K562 (cell line): ENCODE results near the gene NEUROD6. TPM values are rescaled to one million over a fixed set of nuclear protein-coding genes. Genes with fewer than 3 reads are reported as not detected.

Experiments used
- ATAC-seq: fragments of 200-7000 bp; cut with Tn5 transposase; 3 replicates; pipeline ENCODE4 v1.9.1; 2020; ENCODE audit warnings: moderate library complexity
- BruUV-seq: library from RNA; stranded (reverse); fragments of 400-500 nt; replicated peaks from 2 replicates; lab custom pipeline; 2021; lab: Mats Ljungman, UMichigan
- CTCF ChIA-PET: fragments of 300-600 bp; formaldehyde crosslinking; extraction: SDS; loops from one replicate; lab custom pipeline; 2021; ENCODE audit warnings: low intra/inter-chr PET ratio; lab: Yijun Ruan, JAX
- POLR2A ChIA-PET: fragments of 300-600, 350-650 bp; sonication (Branson Sonifier 250); formaldehyde crosslinking; extraction: SDS; loops from one replicate; lab custom pipeline; 2021; ENCODE audit warnings: antibody characterized with exemption, inconsistent platforms; lab: Yijun Ruan, JAX
- DNase-seq, 4 experiments: peaks; one replicate each; pipeline versions ENCODE4 v3.0.0 to v3.0.0-alpha.2; 2011 to 2018; ENCODE audit warnings: low spot score in 3 of 4, mixed read lengths in 3 of 4; ENCODE audit errors: extremely low read depth in 1 of 4
- FAIRE-seq: peaks from 2 replicates; lab custom pipeline; 2011; peaks lifted over from hg19 to GRCh38; lab: Jason Lieb, UNC
- H2AFZ ChIP-seq: 2 replicates; pipeline ENCODE4 v1.6.0; 2011; ENCODE audit warnings: low read depth, low read length, control low read depth, inconsistent platforms
- H3K27ac ChIP-seq: fragments of 200-600 bp; 3 replicates; pipeline ENCODE4 v1.8.0; 2011; ENCODE audit warnings: low read depth, mild to moderate bottlenecking, control low read depth, inconsistent platforms, low read length, moderate library complexity, mixed read lengths; ENCODE audit errors: extremely low read depth
- H3K27me3 ChIP-seq, 2 experiments: fragments of 300-600 bp in 1 of 2; 2 replicates in 1 of 2; 3 replicates in 1 of 2; pipeline versions ENCODE4 v1.6.0 to v1.8.0; 2011; ENCODE audit warnings: inconsistent platforms in 2 of 2, low read length in 2 of 2, mild to moderate bottlenecking in 1 of 2, mixed read lengths in 1 of 2, moderate library complexity in 1 of 2; ENCODE audit not compliant: control insufficient read depth in 2 of 2, insufficient read depth in 2 of 2
- H3K36me3 ChIP-seq: fragments of 300-600 bp; 3 replicates; pipeline ENCODE4 v1.8.0; 2011; ENCODE audit warnings: mild to moderate bottlenecking, low read length, inconsistent platforms; ENCODE audit not compliant: control insufficient read depth, insufficient read depth
- H3K4me1 ChIP-seq, 2 experiments: fragments of 200-600 bp in 1 of 2; replicated peaks in 1 of 2; 2 replicates in 1 of 2; 3 replicates in 1 of 2; pipeline versions ENCODE4 v1.5.1 to v1.8.0; 2011; ENCODE audit warnings: inconsistent platforms in 2 of 2, low read length in 2 of 2, mild to moderate bottlenecking in 1 of 2, mixed read lengths in 1 of 2, moderate library complexity in 1 of 2; ENCODE audit not compliant: control insufficient read depth in 2 of 2, insufficient read depth in 2 of 2
- H3K4me2 ChIP-seq: 2 replicates; pipeline ENCODE4 v1.6.1; 2011; ENCODE audit warnings: low read length, control low read depth, inconsistent platforms, mixed read lengths; ENCODE audit not compliant: insufficient read depth
- H3K4me3 ChIP-seq: fragments of 200-600 bp; sonication (generic), shearing (Covaris generic); 2 replicates; pipeline ENCODE4 v1.5.1; 2016; ENCODE audit warnings: control low read depth, inconsistent platforms
- H3K79me2 ChIP-seq: fragments of 200-600 bp; 3 replicates; pipeline ENCODE4 v1.8.0; 2011; ENCODE audit warnings: low read length, inconsistent platforms; ENCODE audit not compliant: control insufficient read depth, insufficient read depth
- H3K9ac ChIP-seq, 2 experiments: 2 replicates each; pipeline versions ENCODE4 v1.6.0 to v1.6.1; 2011; ENCODE audit warnings: low read depth in 2 of 2, low read length in 2 of 2, control low read depth in 1 of 2, inconsistent platforms in 1 of 2, mild to moderate bottlenecking in 1 of 2, mixed read lengths in 1 of 2; ENCODE audit not compliant: insufficient read depth in 1 of 2
- H3K9me1 ChIP-seq: one replicate; pipeline ENCODE4 v1.6.0; 2011; ENCODE audit warnings: inconsistent platforms, mild to moderate bottlenecking, low read length, moderate library complexity; ENCODE audit not compliant: control insufficient read depth, insufficient read depth
- H3K9me3 ChIP-seq: replicated peaks from 2 replicates; pipeline ENCODE4 v1.5.1; 2011; ENCODE audit warnings: low read depth, low read length, inconsistent platforms; ENCODE audit not compliant: control insufficient read depth, insufficient read depth
- H4K20me1 ChIP-seq: replicated peaks from 2 replicates; pipeline ENCODE4 v1.6.1; 2011; ENCODE audit warnings: low read length, inconsistent platforms, mixed read lengths; ENCODE audit not compliant: control insufficient read depth, insufficient read depth
- EP400 ChIP-seq: fragments of 450-650 bp; IDR thresholded peaks from 2 replicates; pipeline ENCODE4 v1.6.1; 2017; ENCODE audit warnings: antibody characterized with exemption, mild to moderate bottlenecking, moderate library complexity
- ERF ChIP-seq: fragments of 450-650 bp; formaldehyde crosslinking; IDR thresholded peaks from 2 replicates; pipeline ENCODE4 v1.4.0; 2020; ENCODE audit warnings: mild to moderate bottlenecking, mixed read lengths
- KLF13 ChIP-seq: fragments of 450-650 bp; IDR thresholded peaks from 2 replicates; pipeline ENCODE4 v1.6.1; 2016; ENCODE audit warnings: missing genetic modification characterization, low read depth, mild to moderate bottlenecking, missing compliant biosample characterization, moderate library complexity, borderline replicate concordance
- L3MBTL2 ChIP-seq: fragments of 450-650 bp; IDR thresholded peaks from 2 replicates; pipeline ENCODE4 v1.6.1; 2016; ENCODE audit warnings: mild to moderate bottlenecking, moderate library complexity
- MXD1 ChIP-seq: fragments of 250-450 bp; sonication (Bioruptor Pico); IDR thresholded peaks from 2 replicates; pipeline ENCODE4 v1.8.0; 2021; ENCODE audit warnings: borderline replicate concordance, mild to moderate bottlenecking, moderate library complexity; ENCODE audit not compliant: poor library complexity, severe bottlenecking
- NFYB ChIP-seq: IDR thresholded peaks from 2 replicates; pipeline ENCODE4 v1.6.1; 2011; ENCODE audit warnings: mild to moderate bottlenecking, moderate library complexity; ENCODE audit not compliant: insufficient read length; ENCODE audit errors: extremely low read depth
- POLR2G ChIP-seq: fragments of 200-400 bp; formaldehyde crosslinking; IDR thresholded peaks from 2 replicates; pipeline ENCODE4 v1.6.1; 2017; ENCODE audit warnings: low read depth, mild to moderate bottlenecking, antibody characterized with exemption, low read length, moderate library complexity
- RUNX1 ChIP-seq: sonication (generic); IDR thresholded peaks from 2 replicates; pipeline ENCODE4 v1.6.1; 2016; ENCODE audit warnings: antibody characterized with exemption, low read depth
- XRCC4 ChIP-seq: IDR thresholded peaks from one replicate; pipeline ENCODE4 v1.6.1; 2011; ENCODE audit not compliant: insufficient read depth, insufficient read length; ENCODE audit errors: extremely low read depth
- ZBTB17 ChIP-seq: fragments of 450-650 bp; formaldehyde crosslinking; IDR thresholded peaks from 2 replicates; pipeline ENCODE4 v1.4.0; 2020; ENCODE audit warnings: mild to moderate bottlenecking
- ZNF12 ChIP-seq: sonication (generic); formaldehyde crosslinking; IDR thresholded peaks from 2 replicates; pipeline ENCODE4 v1.4.0; 2020; ENCODE audit warnings: mild to moderate bottlenecking, missing genetic modification reagents
- WGBS: fragments of 100-300 bp; shearing (Covaris generic); methylation state at CpG from one replicate; pipeline ENCODE4 v1.1.6; 2016; ENCODE audit warnings: low coverage, mixed read lengths; ENCODE audit not compliant: insufficient coverage; ENCODE audit errors: missing lambda C conversion rate; 5-methylcytosine and 5-hydroxymethylcytosine counted together
- in situ Hi-C: fragments of 300-500 bp; cut with MboI; formaldehyde crosslinking; loops from 4 replicates; pipeline ENCODE4 v1.15.0; 2018; ENCODE audit warnings: inconsistent platforms, mixed read lengths
- intact Hi-C: fragments of 100-400 bp; cut with micrococcal nuclease; formaldehyde crosslinking; loops from 2 replicates; pipeline ENCODE4 v1.14.2; 2022
- polyA plus RNA-seq, 8 experiments: library from polyadenylated mRNA; depleted of rRNA in 4 of 8; stranded (reverse) in 5 of 8; unstranded in 3 of 8; fragments of >200 nt; fragmentation: Nextera tagmentation in 2 of 8; fragmentation: Illumina TruSeq in 1 of 8; extraction: Ambion mirVana in 2 of 8; extraction: Trizol in 1 of 8; gene quantifications; 2 replicates each; pipeline versions ENCODE4 v1.2.1 to v1.2.3, GENCODE V29; 2011 to 2014; ENCODE audit warnings: inconsistent platforms in 1 of 8, missing spikeins in 1 of 8
- total RNA-seq, 7 experiments: library from RNA; depleted of rRNA in 6 of 7; stranded (reverse); fragments of >200 nt in 6 of 7; fragmentation: Illumina TruSeq in 2 of 7; extraction: Trizol in 2 of 7; gene quantifications; 2 replicates each; pipeline versions ENCODE4 v1.2.1 to v1.2.3, GENCODE V29; 2011 to 2021; ENCODE audit warnings: low replicate concordance in 1 of 7
- TF ChIP-seq, protein P1 (sequence below): fragments of 450-650 bp; IDR thresholded peaks from 2 replicates; pipeline ENCODE4 v1.6.1; 2016; ENCODE audit warnings: borderline replicate concordance

The NEUROD6 gene
- total and polyA plus RNA-seq, 9 of the 15 experiments (the other 6 are each of a cell fraction or from before 2014, with no cell fraction given), result not detected

DNA sequence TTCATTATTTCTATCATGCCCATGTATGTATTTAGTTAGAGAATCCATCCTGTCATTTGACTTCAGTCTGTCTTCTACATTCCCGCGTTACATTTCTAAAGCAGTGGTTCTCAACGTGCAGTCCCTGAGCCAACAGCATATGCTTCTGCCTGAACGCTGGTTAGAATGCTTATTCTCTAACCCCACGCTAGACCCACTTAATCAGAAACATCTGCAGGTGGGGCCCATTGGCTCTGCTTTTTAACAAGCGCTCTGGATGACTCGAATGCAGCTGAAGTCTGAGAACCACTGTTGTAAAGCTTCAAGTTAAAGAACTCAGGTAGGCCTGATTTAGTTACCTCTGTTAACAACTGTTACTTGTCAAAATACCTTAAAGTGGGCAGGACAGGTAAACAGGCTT is 38.2 kb downstream of the NEUROD6 start (continued):
- TF ChIP-seq XRCC4, result no peak
- TF ChIP-seq L3MBTL2, result no peak
- no peak for TF ChIP-seq ZNF12

- Histone ChIP-seq H3K4me2 (no peak overlapping the region), H3K27ac (no peak overlapping the region), H3K4me3 (no peak overlapping the region), H3K27me3 (no peaks in the 10 kb centered on the region; a peak in 2 of 5 replicates), H3K9me1 (no peaks in the 10 kb centered on the region), H2AFZ (no peak overlapping the region), H3K9me3 (no peaks in the 10 kb centered on the region), H3K36me3 (no peaks in the 10 kb centered on the region), H3K79me2 (no peaks in the 10 kb centered on the region), H3K4me1 (no peaks in the 10 kb centered on the region), H4K20me1 (no peaks in the 10 kb centered on the region), H3K9ac (no peak overlapping the region)
- ATAC-seq (no peak), DNase-seq (no peak), FAIRE-seq (no peak)
- TF ChIP-seq ZBTB17 (no peak), RUNX1 (no peak), NFYB (no peak), MXD1 (CRISPR knock-in tag) (no peak), POLR2G (no peak), ERF (CRISPR knock-in tag) (no peak), EP400 (no peak), KLF13 (tag) (no peak)
- TF ChIP-seq, protein P1, sequence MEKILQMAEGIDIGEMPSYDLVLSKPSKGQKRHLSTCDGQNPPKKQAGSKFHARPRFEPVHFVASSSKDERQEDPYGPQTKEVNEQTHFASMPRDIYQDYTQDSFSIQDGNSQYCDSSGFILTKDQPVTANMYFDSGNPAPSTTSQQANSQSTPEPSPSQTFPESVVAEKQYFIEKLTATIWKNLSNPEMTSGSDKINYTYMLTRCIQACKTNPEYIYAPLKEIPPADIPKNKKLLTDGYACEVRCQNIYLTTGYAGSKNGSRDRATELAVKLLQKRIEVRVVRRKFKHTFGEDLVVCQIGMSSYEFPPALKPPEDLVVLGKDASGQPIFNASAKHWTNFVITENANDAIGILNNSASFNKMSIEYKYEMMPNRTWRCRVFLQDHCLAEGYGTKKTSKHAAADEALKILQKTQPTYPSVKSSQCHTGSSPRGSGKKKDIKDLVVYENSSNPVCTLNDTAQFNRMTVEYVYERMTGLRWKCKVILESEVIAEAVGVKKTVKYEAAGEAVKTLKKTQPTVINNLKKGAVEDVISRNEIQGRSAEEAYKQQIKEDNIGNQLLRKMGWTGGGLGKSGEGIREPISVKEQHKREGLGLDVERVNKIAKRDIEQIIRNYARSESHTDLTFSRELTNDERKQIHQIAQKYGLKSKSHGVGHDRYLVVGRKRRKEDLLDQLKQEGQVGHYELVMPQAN, result no peak
- ChIA-PET CTCF (no interaction called here), POLR2A (interaction anchor here (1.0 kb wide), 1 partner anchor 12 kb away, joined by 3 read pairs; no protein-coding TSS in a partner anchor)
- BruUV-seq, result no TSS peak
- WGBS, result 0% methylated on average over 1 of the region's 1 CpG
- in situ Hi-C loops (no loop called here), intact Hi-C loops (no loop called here)
Observed at GRCh38 chr7:31299336-31299735, 41.2 kb downstream of the NEUROD6 start.
